Breast epithelium (tissue), 4 donors: Measurements from ENCODE around the gene ADAM11. TPM values are rescaled to one million over a fixed set of nuclear protein-coding genes. Genes with fewer than 3 reads are reported as not detected.

Experiments
- DNase-seq, 2 donors: peaks; one replicate each; pipeline ENCODE4 v3.0.0-alpha.2; 2019; ENCODE audit warnings: low spot score in 2 of 2
- H3K27ac ChIP-seq, 2 donors: fragments of 200-600 bp; sonication (generic) in 1 of 2; one replicate each; pipeline ENCODE4 v1.5.1; 2016 to 2019; ENCODE audit warnings: mild to moderate bottlenecking in 1 of 2
- H3K27me3 ChIP-seq, 2 donors: fragments of 200-600 bp; sonication (generic) in 1 of 2; one replicate each; pipeline versions ENCODE4 v1.5.1 to v1.6.0; 2017 to 2019; ENCODE audit warnings: control low read depth in 1 of 2, mild to moderate bottlenecking in 1 of 2
- H3K36me3 ChIP-seq: fragments of 200-600 bp; one replicate; pipeline ENCODE4 v1.5.1; 2019
- H3K4me1 ChIP-seq, 2 donors: fragments of 200-600 bp; sonication (generic); one replicate each; pipeline ENCODE4 v1.5.1; 2016 to 2019; ENCODE audit warnings: control low read depth in 1 of 2
- H3K4me3 ChIP-seq, 3 donors: fragments of 200-600 bp; sonication (generic); 1 replicate in 2 of 3; 2 replicates in 1 of 3; pipeline ENCODE4 v1.5.1; 2016 to 2019; ENCODE audit warnings: mild to moderate bottlenecking in 3 of 3, moderate library complexity in 2 of 3
- H3K9me3 ChIP-seq, 2 donors: fragments of 200-600 bp; sonication (generic) in 1 of 2; one replicate each; pipeline ENCODE4 v1.5.1; 2016 to 2019; ENCODE audit warnings: control low read depth in 1 of 2
- POLR2A ChIP-seq: fragments of 450-650 bp; IDR thresholded peaks from one replicate; pipeline ENCODE4 v1.6.1; 2016; ENCODE audit warnings: antibody characterized with exemption, mild to moderate bottlenecking, moderate library complexity
- POLR2AphosphoS5 ChIP-seq, 3 donors: sonication (generic); formaldehyde crosslinking; IDR thresholded peaks; one replicate each; pipeline ENCODE4 v1.6.1; 2017; ENCODE audit warnings: antibody characterized with exemption in 3 of 3
- intact Hi-C: fragments of 100-400 bp; cut with DNase I; formaldehyde crosslinking; loops from one replicate; pipeline ENCODE4 v1.15.1; 2023; ENCODE audit warnings: low total_unique reads
- total RNA-seq, 3 donors: library from RNA; depleted of rRNA; stranded (reverse); fragments of >200 nt; gene quantifications; one replicate each; pipeline ENCODE4 v1.1.0, GENCODE V29; 2016
- TF ChIP-seq, protein P1 (sequence below), 3 donors: fragments of 450-650 bp; IDR thresholded peaks; one replicate each; pipeline ENCODE4 v1.5.1; 2016 to 2017; ENCODE audit warnings: antibody characterized with exemption in 3 of 3, mild to moderate bottlenecking in 3 of 3, moderate library complexity in 3 of 3

ADAM11 gene
- total RNA-seq, 3 donors from 2014 or later = 1.0 to 1.4 (median 1.3) TPM

GRCh38 chr17:44787271-44787940, 28.6 kb downstream of the ADAM11 start:
- intact Hi-C loops = no loop called here
- TF ChIP-seq, protein P1, sequence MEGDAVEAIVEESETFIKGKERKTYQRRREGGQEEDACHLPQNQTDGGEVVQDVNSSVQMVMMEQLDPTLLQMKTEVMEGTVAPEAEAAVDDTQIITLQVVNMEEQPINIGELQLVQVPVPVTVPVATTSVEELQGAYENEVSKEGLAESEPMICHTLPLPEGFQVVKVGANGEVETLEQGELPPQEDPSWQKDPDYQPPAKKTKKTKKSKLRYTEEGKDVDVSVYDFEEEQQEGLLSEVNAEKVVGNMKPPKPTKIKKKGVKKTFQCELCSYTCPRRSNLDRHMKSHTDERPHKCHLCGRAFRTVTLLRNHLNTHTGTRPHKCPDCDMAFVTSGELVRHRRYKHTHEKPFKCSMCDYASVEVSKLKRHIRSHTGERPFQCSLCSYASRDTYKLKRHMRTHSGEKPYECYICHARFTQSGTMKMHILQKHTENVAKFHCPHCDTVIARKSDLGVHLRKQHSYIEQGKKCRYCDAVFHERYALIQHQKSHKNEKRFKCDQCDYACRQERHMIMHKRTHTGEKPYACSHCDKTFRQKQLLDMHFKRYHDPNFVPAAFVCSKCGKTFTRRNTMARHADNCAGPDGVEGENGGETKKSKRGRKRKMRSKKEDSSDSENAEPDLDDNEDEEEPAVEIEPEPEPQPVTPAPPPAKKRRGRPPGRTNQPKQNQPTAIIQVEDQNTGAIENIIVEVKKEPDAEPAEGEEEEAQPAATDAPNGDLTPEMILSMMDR (IDR thresholded peaks at IDR 0.05) = no peak
- TF ChIP-seq POLR2A (no peak), POLR2AphosphoS5 (IDR thresholded peaks at IDR 0.05) (no peak)
- no peak overlapping the region for H3K27ac ChIP-seq

GRCh38 chr17:44788139-44788538, 29.4 kb downstream of the ADAM11 start:
- Histone ChIP-seq H3K4me3 (no peak overlapping the region), H3K27me3 (no peaks in the 10 kb centered on the region), H3K9me3 (no peaks in the 10 kb centered on the region), H3K36me3 (no peaks in the 10 kb centered on the region), H3K4me1 (no peaks in the 10 kb centered on the region), H3K27ac (no peak overlapping the region)
- intact Hi-C loops = no loop called here
- TF ChIP-seq, protein P1 (IDR thresholded peaks at IDR 0.05) = no peak
- TF ChIP-seq POLR2A (no peak), POLR2AphosphoS5 (IDR thresholded peaks at IDR 0.05) (no peak)
- DNase-seq = no peak

More at GRCh38 chr17:44787271-44787940, 28.6 kb downstream of the ADAM11 start:
- Histone ChIP-seq H3K36me3 (no peaks in the 10 kb centered on the region), H3K27me3 (no peaks in the 10 kb centered on the region), H3K9me3 (no peaks in the 10 kb centered on the region), H3K4me3 (no peak overlapping the region), H3K4me1 (no peaks in the 10 kb centered on the region)
- DNase-seq = no peak

DNA sequence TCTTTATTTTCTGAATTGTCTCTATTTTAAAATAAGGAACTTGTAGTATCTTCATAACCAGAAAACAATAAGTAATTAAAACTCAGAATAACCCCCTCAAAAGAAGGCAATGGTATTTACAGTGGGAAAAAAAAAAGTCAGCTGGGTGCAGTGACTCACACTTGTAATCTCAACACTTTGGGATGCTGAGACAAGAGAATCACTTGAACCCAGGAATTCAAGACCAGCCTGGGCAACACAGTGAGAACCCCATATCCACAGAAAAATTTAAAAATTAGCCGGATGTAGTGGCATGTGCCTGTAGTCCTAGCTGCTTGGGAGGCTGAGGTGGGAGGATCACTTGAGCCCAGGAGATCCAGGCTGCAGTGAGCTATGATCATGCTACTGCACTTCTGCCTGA, 33.5 kb downstream of the ADAM11 start:
- intact Hi-C loops = no loop called here
- H3K4me3 ChIP-seq = no peak overlapping the region
- TF ChIP-seq POLR2A (no peak), POLR2AphosphoS5 (IDR thresholded peaks at IDR 0.05) (no peak)
- TF ChIP-seq, protein P1 (IDR thresholded peaks at IDR 0.05) = no peak
- DNase-seq = no peak
- no peaks in the 10 kb centered on the region for H3K36me3 ChIP-seq
- no peaks in the 10 kb centered on the region for H3K27me3 ChIP-seq
- no peak overlapping the region for H3K27ac ChIP-seq
- no peaks in the 10 kb centered on the region for H3K4me1 ChIP-seq
- H3K9me3 ChIP-seq = no peaks in the 10 kb centered on the region

- DNase-seq = no peak
- intact Hi-C loops = no loop called here
- Histone ChIP-seq H3K4me3 (no peak overlapping the region), H3K4me1 (no peaks in the 10 kb centered on the region), H3K27ac (peak overlapping the region in 1 of 2 donors; percentile 35), H3K36me3 (no peaks in the 10 kb centered on the region), H3K9me3 (no peaks in the 10 kb centered on the region), H3K27me3 (no peaks in the 10 kb centered on the region)
- TF ChIP-seq POLR2A (no peak), POLR2AphosphoS5 (IDR thresholded peaks at IDR 0.05) (no peak)
- TF ChIP-seq, protein P1 (IDR thresholded peaks at IDR 0.05) = no peak
Measured at GRCh38 chr17:44793885-44794842, 35.4 kb downstream of the ADAM11 start.
